ENCODE measurements around the gene MYH6. TPM values are rescaled to one million over a fixed set of nuclear protein-coding genes. Genes with fewer than 3 reads are reported as not detected.

MYH6 gene
- total RNA-seq, 1 experiment from 2014 or later, result 0.09 TPM

GRCh38 chr14:23382731-23383440, 25.2 kb downstream of the MYH6 start:
- peaks cover 38% of the 10 kb centered on the region for H3K27me3 Mint-ChIP-seq (ENCODE audit: low read depth)
- ChIA-PET CTCF (interaction anchor here (0.8 to 6.4 kb wide), 9 partner anchors 14 to 324 kb away, joined by 3 to 95 read pairs (median 4); partner anchors contain the start of gene EFS), POLR2A (interaction anchor here (0.5 kb wide), 1 partner anchor 91 kb away, joined by 3 read pairs; no protein-coding TSS in a partner anchor)
- no peak overlapping the region for H3K27ac Mint-ChIP-seq
- no peak overlapping the region for H3K4me3 Mint-ChIP-seq
- no peaks in the 10 kb centered on the region for H3K9me3 Mint-ChIP-seq
- no peak for ATAC-seq
- TF ChIP-seq ZNF219 (CRISPR knock-in tag; IDR thresholded peaks at IDR 0.05; ENCODE audit: borderline replicate concordance) (no peak), TCF7 (CRISPR knock-in tag; IDR thresholded peaks at IDR 0.05; ENCODE audit: low read depth) (no peak), ZNF121 (CRISPR knock-in tag; IDR thresholded peaks at IDR 0.05) (no peak), SP1 (CRISPR knock-in tag; conservative IDR thresholded peaks at IDR 0.05) (no peak), ZNF416 (CRISPR knock-in tag; IDR thresholded peaks at IDR 0.05) (no peak), PRDM15 (CRISPR knock-in tag; IDR thresholded peaks at IDR 0.05) (no peak), USF1 (CRISPR knock-in tag; IDR thresholded peaks at IDR 0.05) (no peak), ATF6 (CRISPR knock-in tag; IDR thresholded peaks at IDR 0.05) (no peak), ZMAT4 (CRISPR knock-in tag; IDR thresholded peaks at IDR 0.05) (no peak), FOXJ3 (CRISPR knock-in tag; IDR thresholded peaks at IDR 0.05; ENCODE audit: borderline replicate concordance) (no peak), E2F1 (CRISPR knock-in tag; IDR thresholded peaks at IDR 0.05) (no peak), MXD4 (CRISPR knock-in tag; IDR thresholded peaks at IDR 0.05; ENCODE audit: borderline replicate concordance) (no peak), ZNF138 (CRISPR knock-in tag; conservative IDR thresholded peaks at IDR 0.05) (no peak), HMGXB4 (CRISPR knock-in tag; IDR thresholded peaks at IDR 0.05) (no peak), EMX1 (CRISPR knock-in tag; IDR thresholded peaks at IDR 0.05) (no peak), ZNF671 (CRISPR knock-in tag; IDR thresholded peaks at IDR 0.05) (no peak), ZBTB21 (CRISPR knock-in tag; IDR thresholded peaks at IDR 0.05; ENCODE audit: borderline replicate concordance) (no peak)
- H3K36me3 Mint-ChIP-seq, result no peaks in the 10 kb centered on the region
- H3K4me1 Mint-ChIP-seq, result peaks cover 4% of the 10 kb centered on the region
- DNase-seq (ENCODE audit: low spot score), result no peak
